Jurkat, Clone E6-1 (cell line): Measurements from ENCODE around the gene PPARA. TPM values are rescaled to one million over a fixed set of nuclear protein-coding genes. Genes with fewer than 3 reads are reported as not detected.

Experiments used
- DNase-seq: peaks from one replicate; pipeline ENCODE4 v3.0.0-alpha.2; 2011; ENCODE audit warnings: low read depth, low spot score
- H3K4me3 ChIP-seq: 2 replicates; pipeline ENCODE4 v1.5.1; 2011; ENCODE audit warnings: mild to moderate bottlenecking, low read length, control low read depth, moderate library complexity
- polyA plus RNA-seq: library from polyadenylated mRNA; unstranded; fragments of >200 nt; gene quantifications from one replicate; pipeline ENCODE4 v1.2.1, GENCODE V29; 2012; ENCODE audit warnings: missing spikeins; ENCODE audit not compliant: insufficient read length, insufficient read depth

Gene PPARA
- polyA plus RNA-seq, result 9.1 TPM

DNA sequence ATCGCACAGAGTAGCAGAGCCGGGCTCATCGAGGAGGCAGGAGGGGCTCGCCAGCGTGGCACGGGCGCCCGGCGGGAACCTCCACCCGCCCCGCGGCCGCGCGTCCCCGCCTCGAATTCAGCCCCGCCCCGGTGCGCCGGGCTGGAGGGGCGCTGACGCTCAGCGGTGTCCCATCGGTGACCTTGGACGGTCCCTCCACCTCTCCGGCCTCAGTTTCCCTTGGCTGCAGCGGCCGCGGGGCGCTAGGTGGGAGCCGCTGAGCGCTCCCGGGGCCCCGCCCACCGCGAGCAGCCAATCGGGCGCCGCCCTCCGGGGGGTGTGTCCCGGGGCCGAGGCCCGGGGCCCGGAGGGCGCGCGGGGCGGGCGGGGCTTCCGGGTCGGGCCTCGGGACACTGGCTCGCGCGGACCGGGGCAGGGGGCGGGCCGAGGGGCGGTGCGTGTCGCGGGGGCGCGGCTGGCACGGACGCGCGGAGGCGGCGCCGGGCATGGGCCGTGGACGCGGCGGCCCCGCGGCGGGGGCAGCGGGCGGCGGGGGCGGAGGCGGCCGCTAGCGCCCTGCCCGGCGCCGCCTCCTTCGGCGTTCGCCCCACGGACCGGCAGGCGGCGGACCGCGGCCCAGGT, at the start of gene PPARA:
Gene PPARA, plus strand, starts transcription at position 493 of the 621 bp plus-strand sequence. CDS start 47,858 bp downstream, outside the sequence.
- DNase-seq, result peak; percentile 54

DNA sequence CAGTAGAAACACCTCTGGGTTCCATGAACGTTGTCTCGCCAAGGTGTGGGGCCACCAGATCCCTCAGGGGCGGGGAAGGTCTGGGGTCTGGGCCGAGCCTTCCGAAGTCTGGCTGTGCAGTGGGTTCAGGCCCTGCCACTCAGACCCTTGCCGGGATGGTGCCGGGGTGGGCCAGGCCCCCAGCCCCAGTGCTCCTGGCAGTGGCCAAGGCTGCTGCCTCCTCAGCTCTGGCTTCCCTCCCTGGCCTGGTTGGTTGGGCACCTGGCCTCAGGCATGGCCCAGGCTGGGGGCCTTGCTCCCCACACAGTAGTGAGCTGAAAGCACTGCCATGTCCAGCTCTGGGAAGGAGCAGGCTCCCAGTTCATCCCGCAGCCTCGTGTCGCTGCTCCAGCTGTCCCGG, 48.2 kb upstream of the PPARA start:
- DNase-seq, result no peak
- H3K4me3 ChIP-seq, result no peak overlapping the region

More for the DNA sequence above, at the start of gene PPARA:
- peak within 1 kb of the TSS; percentile 77 for H3K4me3 ChIP-seq

DNA sequence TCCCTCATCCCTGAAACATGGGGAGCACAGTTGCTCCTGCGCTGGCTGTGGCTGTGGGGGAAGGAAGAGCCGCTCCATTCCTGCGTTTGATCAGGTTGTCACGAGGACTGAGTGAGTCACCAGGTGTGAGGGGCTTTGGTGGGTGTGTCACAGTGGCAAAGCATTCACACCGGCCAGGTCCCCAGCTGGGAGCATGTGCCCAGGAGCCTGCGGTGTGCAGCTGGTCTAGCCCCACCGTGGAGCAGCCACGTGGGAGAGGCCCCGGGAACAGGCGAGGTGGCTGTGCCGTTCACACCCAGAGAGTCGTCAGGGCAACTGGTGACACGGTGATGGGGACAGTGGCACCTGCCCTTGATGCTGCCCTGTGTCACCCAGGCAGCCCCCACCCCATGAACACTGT, 47.6 kb upstream of the PPARA start:
- DNase-seq, result no peak

DNA sequence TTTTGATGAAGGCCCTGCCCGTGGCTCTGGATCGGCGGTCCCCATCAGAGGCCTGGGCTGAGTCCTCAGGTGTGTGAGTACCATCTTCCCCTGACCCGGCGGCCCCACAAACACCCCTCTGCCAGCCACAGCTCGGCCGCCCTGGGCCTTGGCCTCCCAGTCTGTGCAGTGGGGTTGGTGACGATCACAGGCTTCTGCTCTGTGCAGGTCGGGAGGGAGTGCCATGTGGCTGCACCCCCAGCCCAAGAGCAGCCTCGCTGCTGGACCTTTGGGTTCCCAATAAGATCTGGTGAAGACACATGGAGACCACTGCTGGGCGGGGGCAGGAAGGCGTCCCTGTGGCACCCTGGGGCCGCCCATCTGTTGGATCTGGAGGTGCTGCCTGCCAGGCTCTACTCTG, 47.1 kb upstream of the PPARA start:
- DNase-seq, result no peak
- H3K4me3 ChIP-seq, result no peak overlapping the region

More for the DNA sequence above, 47.6 kb upstream of the PPARA start:
- no peak overlapping the region for H3K4me3 ChIP-seq

DNA sequence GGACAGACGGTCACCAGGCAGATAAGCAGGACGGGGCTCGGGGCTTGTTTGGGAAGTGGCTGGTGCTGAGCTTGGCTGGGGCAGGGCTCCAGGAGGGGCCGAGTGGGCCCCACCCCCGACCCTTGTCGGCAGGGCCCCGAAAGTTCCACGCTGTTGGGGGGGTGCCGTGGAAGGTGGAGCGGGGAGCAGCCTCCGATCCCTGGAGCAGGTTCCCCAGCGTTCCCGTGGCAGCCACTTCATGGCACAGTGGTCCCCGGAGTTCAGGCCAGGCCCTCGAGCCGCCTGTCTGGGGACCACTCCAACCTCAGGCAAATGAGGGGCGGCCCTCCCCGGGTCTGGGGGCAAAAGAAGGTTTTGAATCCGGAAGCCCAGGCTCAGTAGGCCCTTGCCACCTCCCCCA, 46.7 kb upstream of the PPARA start:
- DNase-seq, result no peak
- H3K4me3 ChIP-seq, result no peak overlapping the region

- DNase-seq, result no peak
- H3K4me3 ChIP-seq, result no peak overlapping the region
Measured at GRCh38 chr22:46104170-46104880, 46.0 kb upstream of the PPARA start.

GRCh38 chr22:46104881-46105493, 45.3 kb upstream of the PPARA start:
- DNase-seq, result no peak
- H3K4me3 ChIP-seq, result no peak overlapping the region

DNA sequence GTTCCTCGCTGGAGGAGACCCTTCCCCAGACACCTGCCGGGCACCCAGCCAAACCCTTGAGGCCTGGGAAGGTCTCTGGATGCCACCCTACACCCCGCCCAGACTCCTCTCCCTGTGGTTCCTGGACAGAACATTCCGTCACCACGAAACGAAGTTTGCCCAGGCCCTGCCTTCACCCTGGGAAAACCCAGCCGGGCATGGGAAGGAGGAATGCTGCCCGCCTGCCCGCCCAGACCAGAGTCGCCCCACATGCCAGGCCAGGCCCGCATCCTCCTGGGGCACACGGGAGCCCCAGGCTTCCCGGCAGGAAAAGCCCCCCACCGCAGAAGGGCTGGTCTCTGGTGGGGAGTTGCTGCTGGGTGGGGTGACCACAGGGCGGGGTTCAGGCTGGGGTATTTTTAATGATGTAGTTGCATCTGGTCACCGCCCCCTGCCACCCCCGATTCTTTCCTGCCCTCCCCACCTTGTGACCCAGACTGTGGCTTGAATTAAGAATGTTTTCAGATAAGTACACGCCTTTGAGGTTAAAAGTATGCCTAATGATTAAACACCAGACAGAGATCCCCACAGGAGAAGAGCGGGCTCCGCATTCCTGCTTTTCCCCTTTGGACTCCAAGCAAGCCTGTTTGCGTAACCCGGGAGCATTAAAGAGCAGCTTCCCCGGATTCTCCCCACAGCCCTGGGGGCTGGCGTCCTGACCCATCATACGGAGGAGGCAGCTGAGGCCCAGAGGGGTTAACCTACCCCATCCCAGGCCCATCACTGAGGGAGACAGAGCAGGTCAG, 44.6 kb upstream of the PPARA start:
- DNase-seq, result no peak
- H3K4me3 ChIP-seq, result no peak overlapping the region

- no peak for DNase-seq
- no peak overlapping the region for H3K4me3 ChIP-seq
Measured at GRCh38 chr22:46106279-46107022, 43.9 kb upstream of the PPARA start.

DNA sequence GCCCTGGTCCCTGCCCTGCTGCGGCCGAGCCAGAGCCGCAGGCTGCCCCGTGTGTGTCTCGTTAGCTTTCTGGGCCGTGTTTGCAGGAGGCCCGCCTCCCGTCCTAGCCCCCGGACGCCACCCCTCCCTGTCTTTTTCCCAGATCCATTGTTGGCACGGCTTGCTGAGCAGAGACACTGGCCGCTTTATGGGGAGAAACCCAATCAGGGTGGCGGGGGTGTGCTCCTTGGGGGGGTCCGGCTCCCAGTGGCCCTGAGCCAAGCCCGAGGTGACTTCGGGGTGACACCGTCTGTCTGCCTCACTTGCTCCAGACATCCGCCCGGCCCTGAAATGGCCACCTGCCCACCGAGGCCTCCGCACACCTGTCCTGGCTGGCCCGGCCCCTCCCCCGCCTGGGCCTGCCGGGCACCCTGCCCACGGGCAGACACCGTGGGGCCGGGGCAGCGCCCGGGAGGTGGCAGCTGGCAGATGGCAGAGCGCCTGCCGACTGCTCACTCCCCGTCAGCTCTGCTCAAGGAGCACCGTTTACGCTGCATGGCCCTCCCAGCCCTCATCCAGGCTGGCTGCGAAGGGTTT, 43.1 kb upstream of the PPARA start:
- no peak overlapping the region for H3K4me3 ChIP-seq
- DNase-seq, result no peak

- H3K4me3 ChIP-seq, result no peak overlapping the region
- DNase-seq, result no peak
Measured at GRCh38 chr22:46107753-46108563, 42.4 kb upstream of the PPARA start.

DNA sequence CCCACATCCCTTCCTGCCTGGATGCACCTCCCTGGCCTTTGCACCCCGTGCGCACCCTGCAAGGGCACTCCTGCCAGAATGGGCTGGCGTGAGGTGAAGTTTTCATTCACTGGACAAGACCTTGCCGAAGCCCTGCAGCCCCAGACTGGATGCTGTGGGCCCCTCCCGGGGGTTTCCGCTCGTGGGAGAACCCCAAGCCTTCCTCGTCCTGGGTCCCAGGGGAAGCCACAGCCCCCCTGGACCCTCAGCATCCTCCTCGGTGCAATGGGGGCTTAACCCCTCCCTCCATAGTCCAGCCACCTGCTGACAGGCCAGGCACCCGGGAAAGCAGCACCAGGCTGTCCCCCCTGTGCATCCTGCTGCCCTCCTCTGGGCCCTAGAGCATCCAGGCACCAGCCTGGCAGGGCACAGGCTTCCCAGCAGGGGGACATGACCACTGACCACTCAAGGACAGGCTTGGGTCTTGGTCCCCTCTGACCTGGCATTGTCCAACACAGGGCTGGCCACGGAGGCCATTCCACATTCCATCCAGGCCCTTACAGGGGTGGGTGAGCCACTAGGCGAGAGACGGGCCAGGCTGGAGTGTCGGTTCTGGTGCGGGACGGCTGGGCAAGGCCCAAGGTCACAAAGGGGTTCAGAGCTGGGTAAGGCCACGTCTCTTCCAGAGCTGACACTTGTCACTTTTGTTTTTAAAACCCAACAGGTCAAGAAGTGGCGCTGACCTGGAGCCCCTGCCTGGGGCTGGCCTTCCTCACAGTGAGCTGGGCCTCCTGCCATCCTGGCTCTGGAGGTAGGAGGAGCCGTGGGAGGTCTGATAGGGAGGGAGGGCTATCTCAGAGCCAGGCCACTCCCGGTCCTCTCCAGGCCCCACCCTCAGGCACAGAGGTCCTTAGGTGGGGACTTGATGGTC, 41.5 kb upstream of the PPARA start:
- DNase-seq, result no peak
- H3K4me3 ChIP-seq, result no peak overlapping the region

GRCh38 chr22:46109474-46110003, 40.8 kb upstream of the PPARA start:
- no peak for DNase-seq
- H3K4me3 ChIP-seq, result no peak overlapping the region

DNA sequence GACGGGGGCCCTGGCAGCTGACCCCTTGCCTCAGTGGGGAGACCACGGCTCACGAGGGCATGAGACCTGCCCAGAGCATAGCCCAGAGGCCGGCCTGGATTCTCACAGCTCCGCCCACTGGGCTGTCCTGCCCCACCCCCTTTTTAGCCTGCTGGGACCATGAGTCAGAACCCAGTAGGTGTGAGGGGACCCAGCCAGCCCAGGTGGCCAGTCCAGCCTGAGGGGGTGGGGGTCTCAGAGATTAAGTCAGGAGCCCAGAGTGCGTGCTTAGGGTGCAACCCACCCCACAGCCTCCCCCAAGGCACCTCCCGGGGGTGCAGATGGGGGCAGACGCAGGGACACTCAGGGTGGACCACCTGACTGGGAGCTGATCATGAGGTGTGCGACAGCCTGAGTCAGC, 40.1 kb upstream of the PPARA start:
- DNase-seq, result no peak
- H3K4me3 ChIP-seq, result no peak overlapping the region

DNA sequence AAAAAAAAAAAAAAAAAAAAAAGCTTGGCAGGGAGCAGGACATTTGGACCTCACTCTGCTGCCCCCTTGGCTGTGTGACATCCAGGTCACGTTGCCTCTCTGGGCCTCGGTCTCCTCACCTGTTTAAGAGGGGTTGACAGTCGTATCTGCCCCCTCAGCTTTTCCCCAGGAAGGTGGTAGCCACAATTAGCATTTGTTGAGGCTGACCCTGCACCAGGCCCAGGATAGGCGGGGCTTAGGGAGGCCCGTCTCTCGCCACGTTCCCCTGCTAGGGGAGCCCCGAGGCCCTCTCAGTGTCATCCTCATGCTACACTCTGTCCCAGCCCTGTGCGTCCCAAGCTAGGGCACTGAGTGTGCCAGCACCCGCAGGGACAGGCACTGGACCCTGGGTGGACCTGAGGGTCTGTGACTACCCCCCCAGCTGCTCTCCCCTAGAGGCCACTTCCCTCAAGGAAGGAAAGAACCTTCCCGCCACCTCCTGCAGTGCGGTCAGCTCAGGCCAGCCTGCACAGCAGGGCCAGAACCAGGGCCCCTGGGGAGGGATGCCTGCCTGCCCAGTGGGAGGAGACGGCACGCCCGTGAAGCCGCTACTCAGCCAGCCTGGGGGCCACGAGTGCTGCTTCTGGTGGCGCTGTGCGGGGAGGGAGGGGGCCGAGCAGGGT, 38.5 kb upstream of the PPARA start:
- no peak for DNase-seq

DNA sequence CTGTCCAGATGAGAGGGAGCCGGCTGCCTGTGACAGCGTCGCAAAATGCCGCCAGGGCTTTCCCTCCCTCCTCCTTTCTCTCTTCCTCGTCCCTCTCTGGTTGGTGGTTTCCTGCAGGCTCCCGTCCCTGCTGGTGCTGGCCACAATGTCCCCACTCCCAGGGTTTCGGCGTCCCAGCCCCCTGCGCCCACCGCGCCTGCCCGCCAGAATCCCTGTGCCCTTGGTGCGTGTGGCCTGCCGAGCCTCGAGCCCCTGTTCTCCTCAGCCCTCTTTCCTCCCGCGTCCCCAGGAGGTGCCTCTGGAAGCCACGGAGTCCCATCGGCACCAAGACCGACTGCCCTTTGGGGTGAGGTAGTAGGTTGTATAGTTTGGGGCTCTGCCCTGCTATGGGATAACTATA, 37.9 kb upstream of the PPARA start:
- no peak overlapping the region for H3K4me3 ChIP-seq
- DNase-seq, result no peak

More for the DNA sequence above, 38.5 kb upstream of the PPARA start:
- H3K4me3 ChIP-seq, result no peak overlapping the region
